ENCODE data around the gene BAZ1B.
A peak's percentile ranks its signal among the peaks of the same experiment; 100 is the strongest.
"Not testable (repeated sequence)": the region's sequence is repeated elsewhere in the genome, so short reads cannot be mapped to it uniquely, and the experiment has no call there.

BAZ1B gene

GRCh38 chr7:73427902-73428787 lies 93.9 kb downstream of the BAZ1B start:
- no peak for DNase-seq (ENCODE audit: low read depth)

GRCh38 chr7:73426016-73426415 lies 96.1 kb downstream of the BAZ1B start:
- DNase-seq (ENCODE audit: low read depth), result no peak

GRCh38 chr7:73425356-73425983 lies 96.6 kb downstream of the BAZ1B start:
- no peak for DNase-seq (ENCODE audit: low read depth)

GRCh38 chr7:73424489-73424885 lies 97.6 kb downstream of the BAZ1B start:
- no peak for DNase-seq (ENCODE audit: low read depth)

- DNase-seq (ENCODE audit: low read depth), result no peak
Measured at GRCh38 chr7:73423519-73424488, 98.3 kb downstream of the BAZ1B start.

- not testable (repeated sequence) for DNase-seq (ENCODE audit: low read depth)
Measured at GRCh38 chr7:73420610-73421009, 101.5 kb downstream of the BAZ1B start.

- not testable (repeated sequence) for DNase-seq (ENCODE audit: low read depth)
Measured at GRCh38 chr7:73420016-73420415, 102.1 kb downstream of the BAZ1B start.

GRCh38 chr7:73418113-73418703 lies 103.9 kb downstream of the BAZ1B start:
- no peak for DNase-seq (ENCODE audit: low read depth)

GRCh38 chr7:73410541-73411131 lies 111.5 kb downstream of the BAZ1B start:
- not testable (repeated sequence) for DNase-seq (ENCODE audit: low read depth)

GRCh38 chr7:73404860-73405259 lies 117.2 kb downstream of the BAZ1B start:
- not testable (repeated sequence) for DNase-seq (ENCODE audit: low read depth)

GRCh38 chr7:73399185-73400050 lies 122.7 kb downstream of the BAZ1B start:
- peak; percentile 7 for DNase-seq (ENCODE audit: low read depth)

GRCh38 chr7:73397521-73398281 lies 124.4 kb downstream of the BAZ1B start:
- DNase-seq (ENCODE audit: low read depth), result no peak

GRCh38 chr7:73395538-73396503 lies 126.3 kb downstream of the BAZ1B start:
- no peak for DNase-seq (ENCODE audit: low read depth)

GRCh38 chr7:73394422-73394821 lies 127.7 kb downstream of the BAZ1B start:
- DNase-seq (ENCODE audit: low read depth), result no peak

GRCh38 chr7:73391396-73391795 lies 130.7 kb downstream of the BAZ1B start:
- DNase-seq (ENCODE audit: low read depth), result no peak

All from GM04503 (cell line).